Loucy (cell line): ENCODE measurements around the gene PSMB3.
"Not testable (repeated sequence)": the region's sequence is repeated elsewhere in the genome, so short reads cannot be mapped to it uniquely, and the experiment has no call there.

Source experiments
- H2AFZ ChIP-seq: fragments of 200-600 bp; sonication (generic); 2 replicates; pipeline ENCODE4 v1.6.0; 2016; ENCODE audit warnings: antibody characterized with exemption, mild to moderate bottlenecking, low read length, moderate library complexity
- H3F3A ChIP-seq: fragments of 200-600 bp; 2 replicates; pipeline ENCODE4 v1.6.0; 2016; ENCODE audit warnings: antibody characterized with exemption, low read depth, mild to moderate bottlenecking
- H3K27me3 ChIP-seq: fragments of 200-600 bp; sonication (generic); 2 replicates; pipeline ENCODE4 v1.6.1; 2014; ENCODE audit warnings: low read length, mild to moderate bottlenecking; ENCODE audit not compliant: insufficient read depth, poor library complexity, severe bottlenecking
- H3K36me3 ChIP-seq: fragments of 200-600 bp; sonication (generic); 2 replicates; pipeline ENCODE4 v1.6.1; 2016; ENCODE audit warnings: low read length; ENCODE audit not compliant: insufficient read depth
- H3K4me1 ChIP-seq: fragments of 200-600 bp; sonication (generic); 2 replicates; pipeline ENCODE4 v1.5.1; 2014; ENCODE audit warnings: low read length, mild to moderate bottlenecking; ENCODE audit not compliant: insufficient read depth, poor library complexity, severe bottlenecking
- H3K4me2 ChIP-seq: fragments of 200-600 bp; sonication (generic); 2 replicates; pipeline ENCODE4 v1.6.0; 2014; ENCODE audit warnings: antibody characterized with exemption, low read length, low read depth, mild to moderate bottlenecking; ENCODE audit not compliant: poor library complexity, severe bottlenecking
- H3K4me3 ChIP-seq: fragments of 200-600 bp; sonication (generic); 2 replicates; pipeline ENCODE4 v1.5.1; 2014; ENCODE audit warnings: low read length, mild to moderate bottlenecking, mixed read lengths; ENCODE audit not compliant: poor library complexity, severe bottlenecking
- H3K79me2 ChIP-seq: fragments of 200-600 bp; sonication (generic); 2 replicates; pipeline ENCODE4 v1.6.1; 2014; ENCODE audit warnings: low read length; ENCODE audit not compliant: insufficient read depth
- H3K9ac ChIP-seq: fragments of 200-600 bp; sonication (generic); 2 replicates; pipeline ENCODE4 v1.6.0; 2014; ENCODE audit warnings: mild to moderate bottlenecking, low read depth, low read length, moderate library complexity; ENCODE audit not compliant: poor library complexity, severe bottlenecking
- H3K9me2 ChIP-seq: fragments of 200-600 bp; sonication (generic); replicated peaks from 2 replicates; pipeline ENCODE4 v1.6.1; 2016; ENCODE audit warnings: low read depth, low read length, mixed read lengths
- H3K9me3 ChIP-seq: fragments of 200-600 bp; sonication (generic); 2 replicates; pipeline ENCODE4 v1.6.1; 2014; ENCODE audit warnings: mild to moderate bottlenecking, antibody characterized with exemption, low read length, low read depth; ENCODE audit not compliant: insufficient read depth
- H4K20me1 ChIP-seq: fragments of 200-600 bp; sonication (generic); 2 replicates; pipeline ENCODE4 v1.6.0; 2014; ENCODE audit warnings: antibody characterized with exemption, low read length, mild to moderate bottlenecking; ENCODE audit not compliant: insufficient read depth, poor library complexity, severe bottlenecking
- EZH2phosphoT487 ChIP-seq: fragments of 200-600 bp; IDR thresholded peaks from 2 replicates; pipeline ENCODE4 v1.6.1; 2018; ENCODE audit warnings: antibody characterized with exemption, mild to moderate bottlenecking, moderate library complexity, borderline replicate concordance
- TF ChIP-seq, protein P1 (sequence below): fragments of 200-600 bp; sonication (generic); conservative IDR thresholded peaks from 2 replicates; pipeline ENCODE4 v1.5.1; 2014; ENCODE audit warnings: mild to moderate bottlenecking, antibody characterized with exemption, low read length

The PSMB3 gene

DNA sequence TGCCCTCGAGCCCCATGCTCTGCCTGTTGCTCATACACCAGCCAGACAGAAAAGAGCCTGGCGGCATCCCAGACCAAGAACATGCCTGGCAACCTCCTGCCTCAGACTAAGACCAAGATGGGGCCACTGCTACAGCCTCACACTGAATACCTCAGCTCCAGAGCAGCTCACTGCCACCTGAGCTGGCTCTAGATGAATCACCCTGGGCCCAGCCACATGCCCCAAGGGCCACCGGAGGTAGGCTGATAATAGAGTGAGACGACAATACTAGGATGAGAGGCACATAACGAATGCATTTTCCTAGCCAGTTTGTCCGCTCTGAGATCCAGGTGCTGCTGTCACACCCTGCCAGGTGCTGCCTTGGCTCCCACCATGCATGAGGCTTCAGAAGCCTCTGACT, 33.8 kb downstream of the PSMB3 start:
- H3K27me3 ChIP-seq: no peaks in the 10 kb centered on the region
- H3K4me2 ChIP-seq: no peak overlapping the region
- H3K9ac ChIP-seq: no peak overlapping the region
- TF ChIP-seq, protein P1, sequence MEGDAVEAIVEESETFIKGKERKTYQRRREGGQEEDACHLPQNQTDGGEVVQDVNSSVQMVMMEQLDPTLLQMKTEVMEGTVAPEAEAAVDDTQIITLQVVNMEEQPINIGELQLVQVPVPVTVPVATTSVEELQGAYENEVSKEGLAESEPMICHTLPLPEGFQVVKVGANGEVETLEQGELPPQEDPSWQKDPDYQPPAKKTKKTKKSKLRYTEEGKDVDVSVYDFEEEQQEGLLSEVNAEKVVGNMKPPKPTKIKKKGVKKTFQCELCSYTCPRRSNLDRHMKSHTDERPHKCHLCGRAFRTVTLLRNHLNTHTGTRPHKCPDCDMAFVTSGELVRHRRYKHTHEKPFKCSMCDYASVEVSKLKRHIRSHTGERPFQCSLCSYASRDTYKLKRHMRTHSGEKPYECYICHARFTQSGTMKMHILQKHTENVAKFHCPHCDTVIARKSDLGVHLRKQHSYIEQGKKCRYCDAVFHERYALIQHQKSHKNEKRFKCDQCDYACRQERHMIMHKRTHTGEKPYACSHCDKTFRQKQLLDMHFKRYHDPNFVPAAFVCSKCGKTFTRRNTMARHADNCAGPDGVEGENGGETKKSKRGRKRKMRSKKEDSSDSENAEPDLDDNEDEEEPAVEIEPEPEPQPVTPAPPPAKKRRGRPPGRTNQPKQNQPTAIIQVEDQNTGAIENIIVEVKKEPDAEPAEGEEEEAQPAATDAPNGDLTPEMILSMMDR: no peak
- H3K36me3 ChIP-seq: peaks cover 49% of the 10 kb centered on the region; the same call in 1 of the 2 replicates
- H3F3A ChIP-seq: no peaks in the 10 kb centered on the region
- H4K20me1 ChIP-seq: no peaks in the 10 kb centered on the region
- H3K9me2 ChIP-seq: no peaks in the 10 kb centered on the region
- no peaks in the 10 kb centered on the region for H3K9me3 ChIP-seq
- H3K4me1 ChIP-seq: peaks cover 8% of the 10 kb centered on the region
- peaks cover 10% of the 10 kb centered on the region; the same call in 1 of the 2 replicates for H3K79me2 ChIP-seq
- H3K4me3 ChIP-seq: no peak overlapping the region
- H2AFZ ChIP-seq: no peak overlapping the region

DNA sequence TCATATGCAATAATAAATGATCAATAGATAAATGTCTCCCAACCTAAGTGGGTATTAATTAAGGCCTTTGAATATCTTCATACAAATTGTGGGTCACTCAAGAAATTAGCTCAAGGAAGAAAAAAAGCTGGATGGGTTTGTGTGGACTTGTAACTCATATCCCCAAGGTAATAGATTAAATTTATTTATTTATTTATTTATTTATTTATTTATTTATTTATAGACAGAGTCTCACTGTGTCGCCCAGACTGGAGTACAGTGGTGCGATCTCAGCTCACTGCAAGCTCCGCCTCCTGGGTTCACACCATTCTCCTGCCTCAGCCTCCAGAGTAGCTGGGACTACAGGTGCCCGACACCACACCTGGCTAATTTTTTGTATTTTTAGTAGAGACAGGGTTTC, 35.5 kb downstream of the PSMB3 start:
- peaks cover 18% of the 10 kb centered on the region; the same call in 1 of the 2 replicates for H3K79me2 ChIP-seq
- not testable (repeated sequence) for H3K9ac ChIP-seq, H3F3A ChIP-seq, H3K9me3 ChIP-seq, H2AFZ ChIP-seq, H3K9me2 ChIP-seq, H3K4me3 ChIP-seq, H3K27me3 ChIP-seq, H3K4me2 ChIP-seq, H3K4me1 ChIP-seq, H4K20me1 ChIP-seq
- peaks cover 36% of the 10 kb centered on the region; the same call in 1 of the 2 replicates for H3K36me3 ChIP-seq

DNA sequence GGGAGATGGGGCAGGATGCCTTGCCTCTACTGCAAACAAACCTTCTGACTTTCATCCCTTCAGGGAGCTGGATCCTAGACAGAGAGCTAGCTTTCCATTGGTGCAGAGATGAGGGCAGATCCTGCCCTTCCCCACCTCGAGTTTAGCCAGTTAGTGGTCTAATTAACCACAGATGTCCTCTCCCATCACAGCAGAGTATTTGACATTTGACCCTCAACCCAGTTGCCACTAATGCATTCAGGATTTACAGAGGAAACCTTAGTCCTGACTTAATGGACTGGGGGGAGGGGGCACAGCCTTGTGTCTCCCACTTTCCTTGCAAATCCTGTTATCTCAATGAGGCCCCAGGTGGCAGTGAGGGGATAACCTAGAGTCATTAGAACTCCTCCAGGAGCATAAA, 36.6 kb downstream of the PSMB3 start:
- no peaks in the 10 kb centered on the region for H3K9me3 ChIP-seq
- H3K79me2 ChIP-seq: peaks cover 29% of the 10 kb centered on the region
- H3K4me1 ChIP-seq: no peaks in the 10 kb centered on the region
- no peaks in the 10 kb centered on the region for H3K27me3 ChIP-seq
- no peak overlapping the region for H3K4me3 ChIP-seq
- no peaks in the 10 kb centered on the region for H3F3A ChIP-seq
- H4K20me1 ChIP-seq: peaks cover 4% of the 10 kb centered on the region
- H3K9me2 ChIP-seq: no peaks in the 10 kb centered on the region
- H2AFZ ChIP-seq: no peak overlapping the region
- no peak overlapping the region for H3K9ac ChIP-seq
- no peak overlapping the region for H3K4me2 ChIP-seq
- H3K36me3 ChIP-seq: peaks cover 25% of the 10 kb centered on the region; the same call in 1 of the 2 replicates
- TF ChIP-seq, protein P1: no peak
- no peak for TF ChIP-seq EZH2phosphoT487

DNA sequence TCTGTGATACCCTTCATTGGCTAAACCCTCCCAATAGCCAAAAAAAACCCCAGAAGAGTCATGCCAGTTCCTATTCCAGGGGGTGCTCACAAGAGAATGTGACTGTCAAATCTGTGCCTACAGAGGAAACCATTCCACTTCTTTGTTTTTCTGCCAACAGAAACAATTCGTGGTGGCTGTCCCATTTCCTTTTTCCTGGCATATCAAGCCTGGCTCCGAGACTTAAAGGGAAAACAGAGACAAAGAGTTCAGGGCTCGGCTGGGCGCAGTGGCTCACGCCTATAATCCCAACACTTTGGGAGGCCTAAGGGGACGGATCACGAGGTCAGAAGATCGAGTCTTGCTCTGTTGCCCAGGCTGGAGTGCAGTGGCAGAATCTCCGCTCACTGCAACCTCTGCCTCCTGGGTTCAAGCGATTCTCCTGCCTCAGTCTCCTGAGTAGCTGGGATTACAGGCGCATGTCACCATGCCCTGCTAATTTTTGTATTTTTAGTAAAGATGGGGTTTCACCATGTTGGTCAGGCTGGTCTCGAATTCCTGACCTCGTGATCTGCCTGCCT, 37.7 kb downstream of the PSMB3 start:
- not testable (repeated sequence) for H3F3A ChIP-seq, H3K4me1 ChIP-seq, H3K9ac ChIP-seq, H3K4me3 ChIP-seq, H3K9me3 ChIP-seq, H3K4me2 ChIP-seq, H3K27me3 ChIP-seq, H4K20me1 ChIP-seq, H2AFZ ChIP-seq, H3K9me2 ChIP-seq
- Histone ChIP-seq H3K36me3 (peaks cover 16% of the 10 kb centered on the region; the same call in 1 of the 2 replicates), H3K79me2 (peaks cover 39% of the 10 kb centered on the region)
